Measurements from ENCODE around the gene WWOX. TPM values are rescaled to one million over a fixed set of nuclear protein-coding genes. Genes with fewer than 3 reads are reported as not detected.

Gene WWOX
- total RNA-seq, 1 donor from 2014 or later = 28.2 TPM

DNA sequence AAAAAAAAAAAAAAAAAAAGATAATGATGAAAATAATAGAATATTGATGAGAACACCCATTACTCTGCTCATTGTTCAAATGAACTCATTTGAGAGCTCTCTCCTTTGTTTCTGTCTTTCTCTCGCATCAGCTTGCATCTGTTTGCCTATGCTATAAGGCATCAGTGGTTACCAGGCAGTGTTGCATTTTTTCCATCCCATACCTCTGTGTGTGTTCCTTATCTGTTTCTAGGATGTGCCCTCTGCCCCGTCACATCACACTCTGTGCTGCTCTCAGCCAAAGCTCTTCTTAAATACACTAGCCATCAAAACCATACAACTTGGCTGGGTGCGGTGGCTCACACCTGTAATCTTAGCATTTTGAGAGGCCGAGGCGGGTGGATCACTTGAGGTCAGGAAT, 568.2 kb downstream of the WWOX start:
- DNase-seq (ENCODE audit: extremely low spot score, unreplicated experiment) = no peak
- H3K27me3 Mint-ChIP-seq = no peaks in the 10 kb centered on the region
- peaks cover 4% of the 10 kb centered on the region for H3K4me1 Mint-ChIP-seq (ENCODE audit: unreplicated experiment)
- TF ChIP-seq, protein P1, sequence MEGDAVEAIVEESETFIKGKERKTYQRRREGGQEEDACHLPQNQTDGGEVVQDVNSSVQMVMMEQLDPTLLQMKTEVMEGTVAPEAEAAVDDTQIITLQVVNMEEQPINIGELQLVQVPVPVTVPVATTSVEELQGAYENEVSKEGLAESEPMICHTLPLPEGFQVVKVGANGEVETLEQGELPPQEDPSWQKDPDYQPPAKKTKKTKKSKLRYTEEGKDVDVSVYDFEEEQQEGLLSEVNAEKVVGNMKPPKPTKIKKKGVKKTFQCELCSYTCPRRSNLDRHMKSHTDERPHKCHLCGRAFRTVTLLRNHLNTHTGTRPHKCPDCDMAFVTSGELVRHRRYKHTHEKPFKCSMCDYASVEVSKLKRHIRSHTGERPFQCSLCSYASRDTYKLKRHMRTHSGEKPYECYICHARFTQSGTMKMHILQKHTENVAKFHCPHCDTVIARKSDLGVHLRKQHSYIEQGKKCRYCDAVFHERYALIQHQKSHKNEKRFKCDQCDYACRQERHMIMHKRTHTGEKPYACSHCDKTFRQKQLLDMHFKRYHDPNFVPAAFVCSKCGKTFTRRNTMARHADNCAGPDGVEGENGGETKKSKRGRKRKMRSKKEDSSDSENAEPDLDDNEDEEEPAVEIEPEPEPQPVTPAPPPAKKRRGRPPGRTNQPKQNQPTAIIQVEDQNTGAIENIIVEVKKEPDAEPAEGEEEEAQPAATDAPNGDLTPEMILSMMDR (conservative IDR thresholded peaks at IDR 0.05) = no peak
- H3K9me3 Mint-ChIP-seq = peaks cover 7% of the 10 kb centered on the region
- no peaks in the 10 kb centered on the region for H3K36me3 Mint-ChIP-seq
- no peak overlapping the region for H3K27ac Mint-ChIP-seq
- no peak overlapping the region for H3K4me3 Mint-ChIP-seq

DNA sequence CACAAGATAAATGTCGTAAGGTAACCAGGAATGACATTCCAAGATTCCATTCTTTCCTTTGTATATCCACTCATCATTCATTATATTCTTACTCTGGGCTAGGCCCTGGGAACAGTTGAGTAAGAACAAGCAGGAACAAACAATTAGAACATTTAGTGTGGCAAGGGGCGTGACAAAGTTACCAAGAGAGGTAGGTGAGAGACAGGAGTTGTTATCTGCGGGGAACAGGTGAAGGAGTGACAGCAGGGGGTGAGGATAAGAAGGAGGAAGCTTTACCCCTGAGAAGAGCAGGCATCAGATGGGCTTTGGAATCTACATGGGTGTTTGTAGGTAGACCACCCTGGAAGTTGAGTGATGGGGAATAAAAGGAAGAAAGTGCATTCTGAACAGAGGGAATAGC, 568.9 kb downstream of the WWOX start:
- TF ChIP-seq, protein P1 (conservative IDR thresholded peaks at IDR 0.05) = no peak
- no peak overlapping the region for H3K27ac Mint-ChIP-seq
- no peak for DNase-seq (ENCODE audit: extremely low spot score, unreplicated experiment)
- peaks cover 7% of the 10 kb centered on the region for H3K9me3 Mint-ChIP-seq
- H3K4me3 Mint-ChIP-seq = no peak overlapping the region
- no peaks in the 10 kb centered on the region for H3K36me3 Mint-ChIP-seq
- H3K4me1 Mint-ChIP-seq (ENCODE audit: unreplicated experiment) = peaks cover 4% of the 10 kb centered on the region
- no peaks in the 10 kb centered on the region for H3K27me3 Mint-ChIP-seq

DNA sequence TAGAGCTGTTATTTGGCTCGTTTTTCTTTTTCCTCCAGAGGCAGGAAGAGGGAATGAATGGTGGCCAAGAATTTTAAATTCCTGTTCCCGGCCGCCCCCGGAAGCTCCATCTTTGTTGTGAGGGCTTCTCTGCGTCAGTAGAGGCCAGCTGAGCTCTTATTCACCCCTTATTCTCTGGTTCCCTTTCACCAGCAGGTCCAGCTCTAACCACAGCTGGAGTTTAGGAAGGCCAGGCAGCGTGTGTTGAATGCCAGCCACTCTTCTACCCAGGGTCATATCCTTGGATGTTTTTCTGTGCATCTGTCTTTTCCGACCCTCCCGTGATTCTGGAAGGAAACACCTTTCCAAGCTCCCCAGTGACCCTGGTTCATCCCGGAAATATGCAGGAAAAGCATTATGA, 570.5 kb downstream of the WWOX start:
- no peaks in the 10 kb centered on the region for H3K9me3 Mint-ChIP-seq
- TF ChIP-seq, protein P1 (conservative IDR thresholded peaks at IDR 0.05) = no peak
- DNase-seq (ENCODE audit: extremely low spot score, unreplicated experiment) = no peak
- H3K27ac Mint-ChIP-seq = no peak overlapping the region
- H3K4me3 Mint-ChIP-seq = no peak overlapping the region
- no peaks in the 10 kb centered on the region for H3K27me3 Mint-ChIP-seq
- H3K36me3 Mint-ChIP-seq = no peaks in the 10 kb centered on the region
- peaks cover 4% of the 10 kb centered on the region for H3K4me1 Mint-ChIP-seq (ENCODE audit: unreplicated experiment)

DNA sequence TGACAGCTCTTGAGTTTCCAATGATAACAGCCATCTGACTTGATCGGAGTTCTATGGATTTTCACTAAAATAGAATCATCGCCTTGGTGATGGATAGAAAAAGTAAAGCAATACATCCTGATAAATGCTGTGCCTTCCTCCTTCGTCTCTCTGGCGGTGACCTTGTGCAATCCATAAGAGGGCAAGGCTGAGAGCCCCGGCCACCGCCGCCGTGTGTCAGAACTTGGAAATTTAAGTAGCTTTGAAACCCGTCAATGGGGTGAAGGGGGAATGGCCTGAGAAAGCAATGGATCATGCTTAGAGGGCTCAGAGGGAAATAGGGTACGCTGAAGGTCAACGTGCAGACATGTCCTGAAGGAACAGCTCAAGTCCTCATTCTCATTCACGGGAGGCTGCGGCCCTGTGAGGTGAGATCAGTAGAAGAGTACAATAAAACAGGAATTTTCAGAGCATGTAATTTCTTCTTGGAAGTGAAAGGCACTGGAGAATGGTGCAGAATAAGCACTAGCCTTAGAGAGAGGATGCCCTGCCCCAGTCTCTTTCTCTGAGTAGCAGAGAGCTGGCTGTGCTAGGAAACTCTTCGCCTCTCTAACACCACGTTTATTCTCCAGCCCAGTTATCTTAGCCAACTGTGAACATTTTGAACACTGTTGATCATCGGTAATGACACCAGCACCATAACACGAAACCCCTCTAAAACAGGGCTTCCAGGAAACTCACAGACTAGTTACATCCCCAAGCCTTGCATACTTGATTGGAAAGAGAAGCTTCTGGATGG, 573.5 kb downstream of the WWOX start:
- Mint-ChIP-seq H3K27ac (no peak overlapping the region), H3K4me1 (ENCODE audit: unreplicated experiment) (peaks cover 4% of the 10 kb centered on the region), H3K27me3 (no peaks in the 10 kb centered on the region), H3K4me3 (no peak overlapping the region), H3K9me3 (no peaks in the 10 kb centered on the region), H3K36me3 (no peaks in the 10 kb centered on the region)
- no peak for DNase-seq (ENCODE audit: extremely low spot score, unreplicated experiment)
- TF ChIP-seq, protein P1 (conservative IDR thresholded peaks at IDR 0.05) = no peak

DNA sequence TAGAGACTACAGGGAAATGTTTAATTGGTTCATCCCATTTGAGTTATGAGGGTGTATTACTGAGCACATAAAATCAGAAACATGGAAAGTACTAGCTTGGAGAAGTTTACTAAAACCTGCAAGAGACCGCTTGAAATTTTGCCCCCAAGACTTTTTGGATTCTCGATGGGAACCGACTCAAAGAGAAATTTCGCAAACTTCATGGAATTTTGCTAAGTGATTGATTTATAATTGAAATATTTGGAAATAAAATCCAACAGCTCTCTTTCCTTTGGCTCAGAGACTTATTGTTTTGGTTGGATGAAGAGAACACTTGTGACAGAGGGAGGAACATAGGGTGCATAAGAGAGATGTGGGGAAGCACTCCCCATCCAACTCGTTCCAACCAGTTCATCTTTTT, 574.4 kb downstream of the WWOX start:
- Mint-ChIP-seq H3K27me3 (no peaks in the 10 kb centered on the region), H3K4me1 (ENCODE audit: unreplicated experiment) (peaks cover 4% of the 10 kb centered on the region), H3K9me3 (no peaks in the 10 kb centered on the region), H3K4me3 (no peak overlapping the region), H3K36me3 (no peaks in the 10 kb centered on the region), H3K27ac (no peak overlapping the region)
- no peak for DNase-seq (ENCODE audit: extremely low spot score, unreplicated experiment)
- TF ChIP-seq, protein P1 (conservative IDR thresholded peaks at IDR 0.05) = no peak
